DND-41 (cell line): ENCODE data around the gene PLIN4.
"Not testable (repeated sequence)": the region's sequence is repeated elsewhere in the genome, so short reads cannot be mapped to it uniquely, and the experiment has no call there.

Experiments used
- ATAC-seq: fragments of 200-7000 bp; cut with Tn5 transposase; 3 replicates; pipeline ENCODE4 v1.9.1; 2021; ENCODE audit warnings: low read depth; ENCODE audit not compliant: insufficient read depth
- DNase-seq: peaks from one replicate; pipeline ENCODE4 v3.0.0-alpha.2; 2020
- H2AFZ ChIP-seq: 2 replicates; pipeline ENCODE4 v1.6.0; 2012; ENCODE audit warnings: low read depth, low read length
- H3K27ac ChIP-seq: 2 replicates; pipeline ENCODE4 v1.5.1; 2012; ENCODE audit warnings: low read length, inconsistent platforms
- H3K27me3 ChIP-seq: fragments of 200-600 bp; sonication (generic); 2 replicates; pipeline ENCODE4 v1.6.0; 2012; ENCODE audit warnings: low read length, mild to moderate bottlenecking, inconsistent platforms; ENCODE audit not compliant: insufficient read depth, poor library complexity
- H3K36me3 ChIP-seq: 2 replicates; pipeline ENCODE4 v1.5.1; 2012; ENCODE audit warnings: low read length, inconsistent platforms; ENCODE audit not compliant: insufficient read depth
- H3K4me1 ChIP-seq: 2 replicates; pipeline ENCODE4 v1.5.1; 2012; ENCODE audit warnings: mild to moderate bottlenecking, low read length; ENCODE audit not compliant: insufficient read depth
- H3K4me2 ChIP-seq: 2 replicates; pipeline ENCODE4 v1.6.0; 2012; ENCODE audit warnings: mild to moderate bottlenecking, moderate library complexity, low read length, inconsistent platforms; ENCODE audit not compliant: insufficient read depth
- H3K4me3 ChIP-seq, 2 experiments: fragments of 200-600 bp in 1 of 2; shearing (Covaris generic) in 1 of 2; 2 replicates each; pipeline ENCODE4 v1.5.1; 2012 to 2016; ENCODE audit warnings: inconsistent platforms in 2 of 2, low read length in 2 of 2, mild to moderate bottlenecking in 2 of 2, low read depth in 1 of 2, moderate library complexity in 1 of 2
- H3K79me2 ChIP-seq: 2 replicates; pipeline ENCODE4 v1.6.0; 2012; ENCODE audit warnings: low read length, inconsistent platforms; ENCODE audit not compliant: insufficient read depth
- H3K9ac ChIP-seq: 2 replicates; pipeline ENCODE4 v1.6.0; 2012; ENCODE audit warnings: low read depth, mild to moderate bottlenecking, inconsistent platforms, low read length, moderate library complexity
- H3K9me3 ChIP-seq: 2 replicates; pipeline ENCODE4 v1.5.1; 2012; ENCODE audit warnings: low read length, moderate library complexity, mild to moderate bottlenecking, inconsistent platforms; ENCODE audit not compliant: insufficient read depth, severe bottlenecking
- H4K20me1 ChIP-seq: 2 replicates; pipeline ENCODE4 v1.6.0; 2012; ENCODE audit warnings: low read length; ENCODE audit not compliant: insufficient read depth
- EZH2 ChIP-seq: IDR thresholded peaks from 3 replicates; pipeline ENCODE4 v1.6.1; 2012; ENCODE audit warnings: borderline replicate concordance, low read depth, mild to moderate bottlenecking, moderate library complexity, low read length, inconsistent platforms; ENCODE audit not compliant: severe bottlenecking
- TF ChIP-seq, protein P1 (sequence below): IDR thresholded peaks from 2 replicates; pipeline ENCODE4 v1.5.1; 2012; ENCODE audit warnings: borderline replicate concordance, low read length, moderate library complexity, mild to moderate bottlenecking; ENCODE audit not compliant: poor library complexity, severe bottlenecking; ENCODE audit errors: extremely low read depth

The PLIN4 gene

DNA sequence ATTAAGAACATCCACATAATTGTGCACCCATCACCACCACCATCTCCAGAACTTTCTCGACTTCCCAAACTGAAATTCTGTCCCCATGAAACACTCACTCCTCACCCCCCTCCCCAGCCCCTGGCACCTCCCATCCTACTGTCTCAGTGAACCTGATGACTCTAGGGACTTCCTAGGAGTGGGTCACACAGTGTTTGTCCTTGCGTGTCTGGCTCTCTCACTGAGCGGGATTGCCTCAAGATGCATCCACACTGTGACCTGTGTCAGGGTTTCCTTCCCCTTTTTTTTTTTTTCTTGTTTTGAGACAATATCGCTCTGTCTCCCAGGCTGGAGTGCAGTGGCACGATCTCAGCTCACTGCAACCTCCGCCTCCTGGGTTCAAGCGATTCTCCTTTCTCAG, 43.8 kb upstream of the PLIN4 start:
- H3K9me3 ChIP-seq, H3K27me3 ChIP-seq, DNase-seq, H3K9ac ChIP-seq, ATAC-seq, H2AFZ ChIP-seq, H4K20me1 ChIP-seq, H3K4me3 ChIP-seq, H3K27ac ChIP-seq, H3K4me1 ChIP-seq, H3K36me3 ChIP-seq, H3K4me2 ChIP-seq, H3K79me2 ChIP-seq: not testable (repeated sequence)

DNA sequence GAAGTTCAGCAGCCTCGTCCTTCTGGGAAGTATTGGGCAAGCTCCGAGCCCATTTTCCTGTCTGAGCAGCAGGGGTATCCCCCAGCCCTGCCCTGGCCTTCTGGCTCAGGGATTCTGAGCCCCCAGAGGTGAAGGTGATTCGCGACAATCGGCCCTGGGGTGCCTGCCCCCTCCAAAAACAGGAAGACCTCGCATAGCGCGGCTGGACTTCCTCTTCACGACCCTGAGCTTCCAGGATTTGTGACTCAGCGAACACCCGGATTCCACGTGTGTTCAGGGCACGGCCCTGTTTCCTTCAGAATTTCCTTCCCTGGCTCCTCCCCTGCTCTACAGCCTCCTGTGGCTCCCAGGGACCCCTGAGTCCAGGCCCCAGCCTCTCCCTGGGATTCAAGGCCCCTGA, 41.3 kb upstream of the PLIN4 start, which contains the start of gene SEMA6B:
TSS of gene SEMA6B (minus strand) at position 116 of the 400 bp plus-strand sequence. CDS start 1,227 bp downstream, outside the sequence.
- H3K9me3 ChIP-seq, result no peaks in the 10 kb centered on the region
- H3K27ac ChIP-seq, result no peak within 1 kb of the TSS
- H3K36me3 ChIP-seq, result no peaks in the 10 kb centered on the region
- no peak within 1 kb of the TSS for H3K4me3 ChIP-seq
- no peaks in the 10 kb centered on the region for H3K27me3 ChIP-seq
- no peak within 1 kb of the TSS for H3K9ac ChIP-seq
- no peak for DNase-seq
- ATAC-seq, result no peak
- H4K20me1 ChIP-seq, result no peaks in the 10 kb centered on the region
- H2AFZ ChIP-seq, result no peak within 1 kb of the TSS
- H3K4me1 ChIP-seq, result peaks cover 3% of the 10 kb centered on the region; the same call in 1 of the 2 replicates
- H3K79me2 ChIP-seq, result no peaks in the 10 kb centered on the region
- TF ChIP-seq, protein P1, sequence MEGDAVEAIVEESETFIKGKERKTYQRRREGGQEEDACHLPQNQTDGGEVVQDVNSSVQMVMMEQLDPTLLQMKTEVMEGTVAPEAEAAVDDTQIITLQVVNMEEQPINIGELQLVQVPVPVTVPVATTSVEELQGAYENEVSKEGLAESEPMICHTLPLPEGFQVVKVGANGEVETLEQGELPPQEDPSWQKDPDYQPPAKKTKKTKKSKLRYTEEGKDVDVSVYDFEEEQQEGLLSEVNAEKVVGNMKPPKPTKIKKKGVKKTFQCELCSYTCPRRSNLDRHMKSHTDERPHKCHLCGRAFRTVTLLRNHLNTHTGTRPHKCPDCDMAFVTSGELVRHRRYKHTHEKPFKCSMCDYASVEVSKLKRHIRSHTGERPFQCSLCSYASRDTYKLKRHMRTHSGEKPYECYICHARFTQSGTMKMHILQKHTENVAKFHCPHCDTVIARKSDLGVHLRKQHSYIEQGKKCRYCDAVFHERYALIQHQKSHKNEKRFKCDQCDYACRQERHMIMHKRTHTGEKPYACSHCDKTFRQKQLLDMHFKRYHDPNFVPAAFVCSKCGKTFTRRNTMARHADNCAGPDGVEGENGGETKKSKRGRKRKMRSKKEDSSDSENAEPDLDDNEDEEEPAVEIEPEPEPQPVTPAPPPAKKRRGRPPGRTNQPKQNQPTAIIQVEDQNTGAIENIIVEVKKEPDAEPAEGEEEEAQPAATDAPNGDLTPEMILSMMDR, result no peak
- TF ChIP-seq EZH2, result no peak
- no peak within 1 kb of the TSS for H3K4me2 ChIP-seq

DNA sequence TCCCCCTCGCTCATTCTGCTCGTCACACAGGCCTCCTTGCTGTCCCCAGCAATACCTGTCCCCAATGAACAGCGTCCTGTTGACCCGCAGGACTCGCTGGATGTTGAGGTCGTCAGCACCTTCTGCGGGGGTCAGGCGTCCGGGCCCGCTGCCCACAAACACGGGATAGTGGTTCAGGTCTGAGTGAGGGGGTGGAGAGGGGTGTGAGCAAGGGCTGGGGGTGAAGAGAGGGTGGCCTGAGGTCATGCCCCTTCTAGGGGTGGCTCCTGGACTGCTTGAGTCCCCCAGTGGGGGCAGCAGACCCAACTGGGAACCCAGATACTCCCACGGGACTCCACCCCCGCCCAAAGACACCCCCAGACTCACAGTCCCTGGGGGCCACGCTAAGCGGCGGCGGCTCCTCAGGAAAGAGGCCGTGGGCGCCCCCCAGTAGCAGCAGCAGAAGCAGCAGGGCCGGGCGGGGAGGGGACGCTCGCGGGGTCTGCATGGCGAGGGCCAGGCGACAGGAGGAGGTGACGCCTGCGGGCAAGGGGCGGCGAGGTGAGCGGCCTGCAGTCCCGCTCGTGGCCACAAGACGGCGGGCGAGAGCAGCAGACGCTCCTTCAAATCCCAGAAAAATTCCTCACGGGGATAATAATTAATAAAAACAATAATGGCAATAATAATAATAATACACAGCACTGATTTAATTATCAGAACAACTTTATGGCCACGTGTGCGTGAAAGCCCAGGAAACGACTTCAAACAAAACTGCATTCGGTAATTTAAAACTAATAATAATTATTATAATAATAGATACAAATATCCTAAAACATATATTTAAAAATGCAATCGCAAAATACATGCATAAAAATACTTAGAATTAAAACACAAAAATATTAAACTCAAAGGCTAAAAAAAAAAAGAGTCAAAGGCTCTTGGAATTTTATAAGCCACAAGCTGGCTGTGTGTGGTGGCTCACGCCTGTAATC, 40.0 kb upstream of the PLIN4 start:
- Histone ChIP-seq H3K9me3 (no peaks in the 10 kb centered on the region), H3K4me2 (no peak overlapping the region; the same call in 1 of the 2 replicates), H3K4me1 (peaks cover 3% of the 10 kb centered on the region; the same call in 1 of the 2 replicates), H3K36me3 (no peaks in the 10 kb centered on the region), H3K79me2 (no peaks in the 10 kb centered on the region), H3K27ac (no peak overlapping the region), H2AFZ (peak overlapping the region; percentile 45; the same call in 1 of the 2 replicates), H3K9ac (no peak overlapping the region), H3K4me3 (no peak overlapping the region), H3K27me3 (no peaks in the 10 kb centered on the region), H4K20me1 (no peaks in the 10 kb centered on the region)
- ATAC-seq (peak; percentile 64), DNase-seq (peak; percentile 47)
- no peak for TF ChIP-seq EZH2
- TF ChIP-seq, protein P1, result peak; percentile 91

DNA sequence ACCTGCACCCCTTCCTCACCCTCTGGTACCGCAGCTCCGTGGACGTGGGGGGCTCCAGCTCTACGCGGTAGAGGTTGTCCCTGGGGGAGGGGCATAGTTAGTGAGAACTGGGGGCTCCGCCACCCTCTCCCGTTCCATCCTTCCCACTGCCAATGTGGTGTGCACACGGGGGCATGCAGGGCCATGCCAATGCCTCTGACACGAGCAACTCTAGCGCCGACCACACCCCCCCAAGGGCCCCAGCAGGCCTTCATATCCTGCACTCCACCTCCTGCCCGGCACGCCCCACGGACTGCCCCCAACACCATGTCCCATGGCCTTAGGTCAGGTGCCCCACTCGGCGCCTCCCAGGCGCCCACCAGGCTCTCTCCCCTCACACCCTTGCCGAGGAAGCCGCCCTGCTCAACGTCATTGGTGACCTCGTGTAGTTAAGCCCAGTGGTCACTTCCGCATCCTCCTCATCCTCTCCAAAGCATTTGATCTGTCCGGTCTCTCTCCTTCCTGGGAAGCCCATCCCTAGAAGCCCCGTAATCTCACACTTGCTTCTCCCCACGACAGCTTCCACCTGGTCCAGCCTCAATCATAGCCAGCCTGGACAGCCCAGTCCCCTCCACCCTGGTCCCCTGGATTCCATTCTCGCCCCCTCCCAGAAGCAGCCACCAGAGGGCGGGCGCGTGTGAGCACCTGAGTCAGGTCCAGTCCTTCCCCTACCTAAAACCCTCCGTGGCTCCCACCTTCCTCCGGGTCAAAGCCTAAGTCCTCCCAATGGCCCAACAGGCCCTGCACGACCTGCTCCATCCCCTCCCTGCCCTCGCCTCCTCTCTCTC, 39.1 kb upstream of the PLIN4 start:
- Histone ChIP-seq H2AFZ (no peak overlapping the region), H3K4me1 (peaks cover 3% of the 10 kb centered on the region; the same call in 1 of the 2 replicates), H3K9ac (no peak overlapping the region), H3K4me2 (no peak overlapping the region), H3K36me3 (no peaks in the 10 kb centered on the region), H3K4me3 (no peak overlapping the region), H3K27ac (no peak overlapping the region), H3K27me3 (no peaks in the 10 kb centered on the region), H3K79me2 (no peaks in the 10 kb centered on the region), H3K9me3 (no peaks in the 10 kb centered on the region), H4K20me1 (no peaks in the 10 kb centered on the region)
- ATAC-seq (no peak), DNase-seq (no peak)
- TF ChIP-seq EZH2, result no peak
- TF ChIP-seq, protein P1, result peak; percentile 58
